SK-N-SH (cell line): Measurements from ENCODE around the gene CLEC11A.

ENCODE experiments used
- CTCF ChIP-seq: fragments of 200-600 bp; sonication (generic); IDR thresholded peaks from 2 replicates; pipeline ENCODE4 v1.6.1; 2017; ENCODE audit warnings: antibody characterized with exemption, mild to moderate bottlenecking, moderate library complexity
- EZH2phosphoT487 ChIP-seq: fragments of 200-600 bp; sonication (generic); IDR thresholded peaks from 2 replicates; pipeline ENCODE4 v1.6.1; 2017; ENCODE audit warnings: low read depth, mixed run types, mild to moderate bottlenecking, antibody characterized with exemption, moderate library complexity, borderline replicate concordance
- FOXM1 ChIP-seq: IDR thresholded peaks from 2 replicates; pipeline ENCODE4 v1.4.0; 2012; ENCODE audit warnings: low read depth, mild to moderate bottlenecking
- JUND ChIP-seq: IDR thresholded peaks from 2 replicates; pipeline ENCODE4 v1.4.0; 2012
- POLR2AphosphoS5 ChIP-seq: IDR thresholded peaks from 2 replicates; pipeline ENCODE4 v1.6.1; 2012; ENCODE audit warnings: low read depth, low read length
- RAD21 ChIP-seq: IDR thresholded peaks from 2 replicates; pipeline ENCODE4 v1.6.1; 2012; ENCODE audit warnings: mild to moderate bottlenecking, low read length
- SIN3A ChIP-seq: IDR thresholded peaks from 2 replicates; pipeline ENCODE4 v1.6.1; 2012; ENCODE audit warnings: low read depth, mild to moderate bottlenecking, low read length, moderate library complexity, borderline replicate concordance
- TAF1 ChIP-seq: IDR thresholded peaks from 2 replicates; pipeline ENCODE4 v1.6.1; 2012; ENCODE audit warnings: low read depth, mild to moderate bottlenecking, low read length, moderate library complexity, borderline replicate concordance

GRCh38 chr19:50678323-50678722 lies 44.8 kb upstream of the CLEC11A start:
- TF ChIP-seq CTCF = no peak
- TF ChIP-seq SIN3A = no peak
- TF ChIP-seq RAD21 = no peak
- TF ChIP-seq EZH2phosphoT487 = no peak
- no peak for TF ChIP-seq JUND
- no peak for TF ChIP-seq POLR2AphosphoS5
- no peak for TF ChIP-seq FOXM1
- no peak for TF ChIP-seq TAF1
